K562 (cell line): Measurements from ENCODE around the gene GCDH. TPM values are rescaled to one million over a fixed set of nuclear protein-coding genes. Genes with fewer than 3 reads are reported as not detected.

Source experiments
- BACH1 ChIP-seq: fragments of 200-800 bp; sonication (Bioruptor generic); IDR thresholded peaks from 2 replicates; pipeline ENCODE4 v1.6.1; 2016; ENCODE audit warnings: missing genetic modification characterization, missing compliant biosample characterization
- FOS ChIP-seq: IDR thresholded peaks from 3 replicates; pipeline ENCODE4 v1.6.1; 2011; ENCODE audit not compliant: insufficient read length; ENCODE audit errors: extremely low read depth
- HCFC1 ChIP-seq: IDR thresholded peaks from 2 replicates; pipeline ENCODE4 v1.6.1; 2012; ENCODE audit warnings: low read depth, low read length, improper control_type of control experiment
- HNRNPH1 ChIP-seq: fragments of 200-400 bp; formaldehyde crosslinking; optimal IDR thresholded peaks from 2 replicates; pipeline ENCODE3; 2017; ENCODE audit warnings: low read depth, mild to moderate bottlenecking, low read length, moderate library complexity
- HNRNPLL ChIP-seq: fragments of 200-400 bp; formaldehyde crosslinking; IDR thresholded peaks from 2 replicates; pipeline ENCODE4 v1.6.1; 2017; ENCODE audit warnings: low read length, low read depth, mild to moderate bottlenecking; ENCODE audit not compliant: poor library complexity, severe bottlenecking
- KLF10 ChIP-seq: fragments of 250-450 bp; sonication (Bioruptor Pico); IDR thresholded peaks from 2 replicates; pipeline ENCODE4 v1.6.1; 2021; ENCODE audit warnings: matching md5 sums
- NEUROD1 ChIP-seq: fragments of 150-350 bp; IDR thresholded peaks from 2 replicates; pipeline ENCODE4 v1.6.1; 2014; ENCODE audit warnings: borderline replicate concordance, low read length, low read depth; ENCODE audit not compliant: partially characterized antibody
- NFIX ChIP-seq: fragments of 250-450 bp; sonication (Bioruptor Pico); IDR thresholded peaks from 2 replicates; pipeline ENCODE4 v1.4.0; 2020; ENCODE audit warnings: low read depth, mild to moderate bottlenecking, moderate library complexity
- NRF1 ChIP-seq, 2 experiments: fragments of 450-650 bp; IDR thresholded peaks in 1 of 2; conservative IDR thresholded peaks in 1 of 2; 2 replicates each; pipeline ENCODE4 v1.6.1; 2014; ENCODE audit warnings: mild to moderate bottlenecking in 2 of 2
- PHF21A ChIP-seq: fragments of 450-650 bp; IDR thresholded peaks from 2 replicates; pipeline ENCODE4 v1.6.1; 2017; ENCODE audit warnings: low read depth, borderline replicate concordance
- SMARCA4 ChIP-seq: fragments of 450-650 bp; IDR thresholded peaks from 2 replicates; pipeline ENCODE4 v1.6.1; 2016
- TAF15 ChIP-seq: fragments of 200-400 bp; formaldehyde crosslinking; IDR thresholded peaks from 2 replicates; pipeline ENCODE4 v1.6.1; 2017; ENCODE audit warnings: mild to moderate bottlenecking, low read depth, low read length, moderate library complexity
- ZBTB43 ChIP-seq: sonication (generic); formaldehyde crosslinking; IDR thresholded peaks from 2 replicates; pipeline ENCODE4 v1.8.0; 2023; ENCODE audit warnings: mild to moderate bottlenecking, missing genetic modification reagents
- ZC3H4 ChIP-seq: sonication (generic); formaldehyde crosslinking; IDR thresholded peaks from 2 replicates; pipeline ENCODE4 v1.9.0; 2021; ENCODE audit warnings: missing genetic modification reagents, borderline replicate concordance
- ZC3H8 ChIP-seq: fragments of 450-650 bp; IDR thresholded peaks from 2 replicates; pipeline ENCODE4 v1.6.1; 2017
- ZNF23 ChIP-seq: fragments of 250-450 bp; sonication (Bioruptor Pico); IDR thresholded peaks from 2 replicates; pipeline ENCODE4 v1.4.0; 2020; ENCODE audit warnings: mild to moderate bottlenecking
- ZNF232 ChIP-seq: sonication (generic); formaldehyde crosslinking; IDR thresholded peaks from 2 replicates; pipeline ENCODE4 v1.8.0; 2022; ENCODE audit warnings: mild to moderate bottlenecking, missing genetic modification reagents
- ZNF277 ChIP-seq: fragments of 250-450 bp; sonication (Bioruptor Pico); IDR thresholded peaks from 2 replicates; pipeline ENCODE4 v1.8.0; 2022; ENCODE audit warnings: inconsistent platforms, mild to moderate bottlenecking, moderate library complexity, borderline replicate concordance
- ZNF347 ChIP-seq: fragments of 450-650 bp; formaldehyde crosslinking; IDR thresholded peaks from 2 replicates; pipeline ENCODE4 v1.4.0; 2020; ENCODE audit warnings: low read depth, mild to moderate bottlenecking, moderate library complexity
- ZNF41 ChIP-seq: fragments of 250-450 bp; sonication (Bioruptor Pico); conservative IDR thresholded peaks from 2 replicates; pipeline ENCODE4 v1.4.0; 2020; ENCODE audit warnings: mild to moderate bottlenecking
- ZNF639 ChIP-seq, 2 experiments: fragments of 200-800 bp in 1 of 2; sonication (Bioruptor generic) in 1 of 2; sonication (generic) in 1 of 2; formaldehyde crosslinking in 1 of 2; IDR thresholded peaks in 1 of 2; conservative IDR thresholded peaks in 1 of 2; 2 replicates each; pipeline versions ENCODE4 v1.5.0 to v1.6.1; 2016 to 2020; ENCODE audit warnings: missing compliant biosample characterization in 1 of 2, missing genetic modification characterization in 1 of 2, missing genetic modification reagents in 1 of 2
- ZNF764 ChIP-seq: fragments of 250-450 bp; sonication (Bioruptor Pico); IDR thresholded peaks from 2 replicates; pipeline ENCODE4 v1.4.0; 2020; ENCODE audit warnings: low read depth, mild to moderate bottlenecking, moderate library complexity
- polyA plus RNA-seq, 8 experiments: library from polyadenylated mRNA; depleted of rRNA in 4 of 8; stranded (reverse) in 5 of 8; unstranded in 3 of 8; fragments of >200 nt; fragmentation: Nextera tagmentation in 2 of 8; fragmentation: Illumina TruSeq in 1 of 8; extraction: Ambion mirVana in 2 of 8; extraction: Trizol in 1 of 8; gene quantifications; 2 replicates each; pipeline versions ENCODE4 v1.2.1 to v1.2.3, GENCODE V29; 2011 to 2014; ENCODE audit warnings: inconsistent platforms in 1 of 8, missing spikeins in 1 of 8
- total RNA-seq, 7 experiments: library from RNA; depleted of rRNA in 6 of 7; stranded (reverse); fragments of >200 nt in 6 of 7; fragmentation: Illumina TruSeq in 2 of 7; extraction: Trizol in 2 of 7; gene quantifications; 2 replicates each; pipeline versions ENCODE4 v1.2.1 to v1.2.3, GENCODE V29; 2011 to 2021; ENCODE audit warnings: low replicate concordance in 1 of 7

Gene GCDH
- total and polyA plus RNA-seq, 9 of the 15 experiments (the other 6 are each of a cell fraction or from before 2014, with no cell fraction given): 2.9 to 50.8 (median 19.1) TPM

- TF ChIP-seq NRF1 (conservative IDR thresholded peaks at IDR 0.05 in 1 of 2, IDR thresholded peaks at IDR 0.05 in 1 of 2) (peak; percentile 4 to 51; a peak in 2 of 4 replicates), FOS (no peak), HNRNPLL (no peak), ZBTB43 (CRISPR knock-in tag) (no peak), ZNF232 (CRISPR knock-in tag) (0 out of 2 replicates have a peak, but pooled peaks have one; percentile 54), BACH1 (tag) (peak; percentile 63; the same call in 1 of the 2 replicates), ZC3H8 (no peak), ZNF23 (CRISPR knock-in tag) (no peak), PHF21A (no peak), TAF15 (no peak), NFIX (CRISPR knock-in tag) (no peak), HNRNPH1 (no peak), HCFC1 (peak; percentile 97), ZNF764 (CRISPR knock-in tag) (no peak), ZNF347 (no peak), SMARCA4 (no peak), ZNF41 (CRISPR knock-in tag) (no peak), ZNF639 (CRISPR knock-in tag; conservative IDR thresholded peaks at IDR 0.05 in 1 of 2, IDR thresholded peaks at IDR 0.05 in 1 of 2) (peak in 1 of 2 experiments; percentile 90; a peak in 2 of 4 replicates), KLF10 (no peak), NEUROD1 (peak; percentile 30), ZNF277 (CRISPR knock-in tag) (no peak), ZC3H4 (CRISPR knock-in tag) (no peak)
Observed at GRCh38 chr19:12933287-12934072, 42.5 kb downstream of the GCDH start, which contains the start of gene FARSA (continued).
